SW480 (cell line): ENCODE data around the gene MLPH.
"Not testable (repeated sequence)": the region's sequence is repeated elsewhere in the genome, so short reads cannot be mapped to it uniquely, and the experiment has no call there.

ENCODE experiments used
- DNase-seq: peaks from one replicate; pipeline ENCODE4 v3.0.0-alpha.2; 2016; ENCODE audit warnings: low spot score

The MLPH gene

GRCh38 chr2:237458519-237458918 is 28.5 kb upstream of the MLPH start:
- no peak for DNase-seq

GRCh38 chr2:237459226-237459625 is 27.8 kb upstream of the MLPH start:
- no peak for DNase-seq

GRCh38 chr2:237459741-237460174 is 27.3 kb upstream of the MLPH start:
- peak; percentile 53 for DNase-seq

GRCh38 chr2:237464757-237465391 is 22.2 kb upstream of the MLPH start:
- DNase-seq, result no peak

GRCh38 chr2:237465515-237466148 is 21.4 kb upstream of the MLPH start:
- DNase-seq, result peak; percentile 44

- DNase-seq, result no peak
Measured at GRCh38 chr2:237466211-237466610, 20.8 kb upstream of the MLPH start.

GRCh38 chr2:237467447-237468179 is 19.4 kb upstream of the MLPH start:
- DNase-seq, result no peak

- DNase-seq, result not testable (repeated sequence)
Measured at GRCh38 chr2:237469410-237469809, 17.6 kb upstream of the MLPH start.

- no peak for DNase-seq
Measured at GRCh38 chr2:237469849-237470248, 17.2 kb upstream of the MLPH start.

- DNase-seq, result no peak
Measured at GRCh38 chr2:237470914-237471313, 16.1 kb upstream of the MLPH start.

GRCh38 chr2:237471438-237472186 is 15.4 kb upstream of the MLPH start:
- DNase-seq, result peak; percentile 48

GRCh38 chr2:237472187-237472712 is 14.8 kb upstream of the MLPH start:
- DNase-seq, result no peak

- no peak for DNase-seq
Measured at GRCh38 chr2:237472909-237473877, 13.9 kb upstream of the MLPH start.

- peak; percentile 37 for DNase-seq
Measured at GRCh38 chr2:237473878-237474441, 13.1 kb upstream of the MLPH start.

- DNase-seq, result no peak
Measured at GRCh38 chr2:237474442-237474911, 12.6 kb upstream of the MLPH start.

GRCh38 chr2:237474931-237475703 is 11.9 kb upstream of the MLPH start:
- peak; percentile 58 for DNase-seq

- DNase-seq, result peak; percentile 77
Measured at GRCh38 chr2:237475704-237476141, 11.3 kb upstream of the MLPH start.

GRCh38 chr2:237478095-237478494 is 9.0 kb upstream of the MLPH start:
- no peak for DNase-seq

- no peak for DNase-seq
Measured at GRCh38 chr2:237478979-237479378, 8.1 kb upstream of the MLPH start.

GRCh38 chr2:237479747-237480146 is 7.3 kb upstream of the MLPH start:
- no peak for DNase-seq
